Eye (tissue), 1 donor: ENCODE data around the gene FGF13.

Experiments
- DNase-seq: peaks from one replicate; pipeline ENCODE4 v3.0.0-alpha.2; 2015

Gene FGF13

GRCh38 chrX:138711399-138712347, at the start of gene FGF13:
FGF13 (minus strand) TSS chrX:138711717; CDS start chrX:138711003, 714 bp downstream.
- DNase-seq = peak; percentile 78

GRCh38 chrX:138759217-138759943, 47.9 kb upstream of the FGF13 start:
- DNase-seq = no peak

GRCh38 chrX:138756234-138756633, 44.7 kb upstream of the FGF13 start:
- DNase-seq = peak; percentile 68

- no peak for DNase-seq
Measured at GRCh38 chrX:138754861-138755260, 43.3 kb upstream of the FGF13 start.

- DNase-seq = no peak
Measured at GRCh38 chrX:138748480-138748879, 37.0 kb upstream of the FGF13 start.

GRCh38 chrX:138745196-138745595, 33.7 kb upstream of the FGF13 start:
- peak; percentile 88 for DNase-seq

- DNase-seq = no peak
Measured at GRCh38 chrX:138742217-138742616, 30.7 kb upstream of the FGF13 start.

- DNase-seq = no peak
Measured at GRCh38 chrX:138740341-138740740, 28.8 kb upstream of the FGF13 start.

- no peak for DNase-seq
Measured at GRCh38 chrX:138723301-138723700, 11.8 kb upstream of the FGF13 start.

- no peak for DNase-seq
Measured at GRCh38 chrX:138719396-138719795, 7.9 kb upstream of the FGF13 start.

- no peak for DNase-seq
Measured at GRCh38 chrX:138718941-138719340, 7.4 kb upstream of the FGF13 start.

- peak; percentile 58 for DNase-seq
Measured at GRCh38 chrX:138710866-138711341, 613 bp downstream of the FGF13 start.

GRCh38 chrX:138709886-138710791, 1.4 kb downstream of the FGF13 start:
- peak; percentile 51 for DNase-seq

- no peak for DNase-seq
Measured at GRCh38 chrX:138708268-138708667, 3.2 kb downstream of the FGF13 start.

- no peak for DNase-seq
Measured at GRCh38 chrX:138704596-138704995, 6.9 kb downstream of the FGF13 start.

- DNase-seq = no peak
Measured at GRCh38 chrX:138704101-138704500, 7.4 kb downstream of the FGF13 start.

GRCh38 chrX:138692591-138692990, 18.9 kb downstream of the FGF13 start:
- peak; percentile 40 for DNase-seq

GRCh38 chrX:138691186-138691585, 20.3 kb downstream of the FGF13 start:
- DNase-seq = no peak

- DNase-seq = no peak
Measured at GRCh38 chrX:138690591-138690990, 20.9 kb downstream of the FGF13 start.

GRCh38 chrX:138683600-138683999, 27.9 kb downstream of the FGF13 start:
- DNase-seq = no peak

- no peak for DNase-seq
Measured at GRCh38 chrX:138669693-138670092, 41.8 kb downstream of the FGF13 start.

- DNase-seq = no peak
Measured at GRCh38 chrX:138664466-138664865, 47.1 kb downstream of the FGF13 start.

GRCh38 chrX:138664016-138664415, 47.5 kb downstream of the FGF13 start:
- DNase-seq = peak; percentile 72
